Measurements from ENCODE around the gene TIAM1.

Gene TIAM1

GRCh38 chr21:31343680-31344480, at the start of gene TIAM1:
Gene TIAM1 (minus strand): TSS chr21:31344261. CDS start chr21:31266972, 77,289 bp downstream.
- peak within 1 kb of the TSS; percentile 59 for H3K27ac ChIP-seq
- TF ChIP-seq CTCF (conservative IDR thresholded peaks at IDR 0.05), result 0 out of 2 replicates have a peak, but pooled peaks have one; percentile 10

DNA sequence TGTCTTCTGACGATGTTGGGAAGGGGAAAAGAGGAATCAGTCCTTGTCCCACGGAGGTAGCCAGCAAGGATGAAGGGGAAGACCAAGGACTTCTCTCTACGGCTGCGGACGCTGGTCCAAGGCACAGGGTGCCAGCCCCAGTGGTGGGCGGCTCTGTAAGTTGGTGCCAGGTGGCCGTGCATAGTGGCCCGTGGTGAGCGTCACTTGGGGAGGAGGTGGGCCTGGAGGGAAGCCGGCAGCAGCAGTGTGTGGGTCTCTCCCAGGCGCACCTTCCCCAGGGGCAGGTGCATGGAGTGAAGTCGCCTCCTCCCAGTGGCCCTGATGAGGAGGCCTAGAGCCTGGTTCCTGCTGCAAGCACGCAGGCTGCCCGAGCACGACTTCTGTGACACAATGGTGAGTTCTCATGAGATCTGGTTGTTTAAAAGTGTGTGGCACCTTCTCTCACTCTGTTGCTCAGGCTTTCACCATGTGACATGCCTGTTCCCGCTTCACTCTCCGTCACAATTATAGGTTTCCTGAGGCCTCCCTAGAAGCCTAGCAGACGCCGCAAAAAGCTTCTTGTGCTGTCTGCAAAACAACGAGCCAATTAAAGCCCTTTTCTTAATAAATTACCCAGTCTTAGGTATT, 43.6 kb upstream of the TIAM1 start:
- TF ChIP-seq CTCF (conservative IDR thresholded peaks at IDR 0.05), result no peak
- no peak overlapping the region for H3K27ac ChIP-seq

DNA sequence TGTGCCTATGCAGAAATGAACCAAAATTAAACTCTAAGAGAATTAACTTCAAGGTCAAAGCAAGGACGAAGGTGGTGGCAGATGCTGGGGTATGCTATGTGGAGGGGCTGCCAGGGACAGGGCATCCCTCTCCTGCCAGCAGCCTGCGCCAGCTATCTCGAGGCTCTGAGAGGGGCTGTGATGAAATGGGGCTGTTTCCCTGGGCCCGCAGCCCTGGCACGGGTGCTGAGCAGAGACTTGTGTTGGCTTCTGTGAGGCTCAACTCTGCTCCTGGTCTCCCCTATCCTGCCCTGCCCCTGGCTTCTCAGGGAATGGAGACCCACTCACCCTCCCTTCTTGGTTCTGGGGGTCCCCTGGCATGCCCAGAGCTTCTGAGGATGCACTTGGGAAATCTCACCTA, 41.9 kb upstream of the TIAM1 start:
- no peak overlapping the region for H3K27ac ChIP-seq
- no peak for TF ChIP-seq CTCF (conservative IDR thresholded peaks at IDR 0.05)

- no peak for TF ChIP-seq CTCF (conservative IDR thresholded peaks at IDR 0.05)
- no peak overlapping the region for H3K27ac ChIP-seq
These were observed 39.7 kb upstream of the TIAM1 start for GRCh38 chr21:31383770-31384169.

GRCh38 chr21:31382060-31382459, 38.0 kb upstream of the TIAM1 start:
- H3K27ac ChIP-seq, result no peak overlapping the region
- TF ChIP-seq CTCF (conservative IDR thresholded peaks at IDR 0.05), result no peak

- H3K27ac ChIP-seq, result no peak overlapping the region
- TF ChIP-seq CTCF (conservative IDR thresholded peaks at IDR 0.05), result no peak
These were observed 32.2 kb upstream of the TIAM1 start for GRCh38 chr21:31376301-31376700.

DNA sequence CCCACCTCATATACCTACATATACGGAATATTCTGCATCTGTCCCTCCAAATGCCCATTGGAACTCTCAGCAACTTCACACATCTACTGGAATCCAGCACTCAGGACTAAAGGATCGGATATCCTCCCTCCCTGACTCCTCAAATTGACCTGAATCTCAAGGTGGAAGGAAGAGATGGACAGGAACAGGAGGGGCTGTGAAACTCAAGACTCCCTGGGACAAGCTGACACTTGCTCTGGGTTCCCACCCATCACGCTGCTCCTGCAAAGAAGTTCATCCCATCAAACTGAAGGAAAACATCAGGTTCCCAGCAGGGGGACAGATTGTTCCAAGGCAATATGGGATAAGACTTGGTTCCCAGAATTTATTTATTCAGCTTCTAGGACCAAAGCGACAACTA, 30.3 kb upstream of the TIAM1 start:
- TF ChIP-seq CTCF (conservative IDR thresholded peaks at IDR 0.05), result no peak
- H3K27ac ChIP-seq, result no peak overlapping the region

All from VCaP (cell line).